Upper lobe of left lung (tissue), 4 donors: ENCODE measurements around the gene EHMT2.

Experiments
- CTCF ChIP-seq, 6 experiments: fragments of 450-650 bp in 4 of 6; fragments of 200-600 bp in 2 of 6; sonication (generic) in 2 of 6; IDR thresholded peaks; one replicate each; pipeline ENCODE4 v1.5.1; 2016 to 2019; ENCODE audit warnings: antibody characterized with exemption in 6 of 6
- EP300 ChIP-seq, 4 donors: sonication (generic); formaldehyde crosslinking; IDR thresholded peaks; one replicate each; pipeline ENCODE4 v1.5.1; 2017; ENCODE audit warnings: antibody characterized with exemption in 4 of 4, control low read depth in 2 of 4
- POLR2A ChIP-seq, 4 donors: fragments of 450-650 bp; IDR thresholded peaks; one replicate each; pipeline ENCODE4 v1.5.1; 2016 to 2017; ENCODE audit warnings: antibody characterized with exemption in 4 of 4, mild to moderate bottlenecking in 2 of 4
- POLR2AphosphoS5 ChIP-seq, 2 donors: sonication (generic); formaldehyde crosslinking; IDR thresholded peaks; one replicate each; pipeline ENCODE4 v1.5.1; 2017; ENCODE audit warnings: antibody characterized with exemption in 2 of 2

GRCh38 chr6:31888276-31889258 is 8.9 kb downstream of the EHMT2 start:
- peak in 5 of 6 experiments; percentile 31 to 68 (median 49) for TF ChIP-seq CTCF (IDR thresholded peaks at IDR 0.05)
- no peak for TF ChIP-seq POLR2A (IDR thresholded peaks at IDR 0.05)
- no peak for TF ChIP-seq EP300 (IDR thresholded peaks at IDR 0.05)
- no peak for TF ChIP-seq POLR2AphosphoS5 (IDR thresholded peaks at IDR 0.05)
